IMR-90 (cell line): ENCODE data around the gene RNASE4. TPM values are rescaled to one million over a fixed set of nuclear protein-coding genes. Genes with fewer than 3 reads are reported as not detected.

Experiments used
- ATAC-seq: fragments of 200-7000 bp; cut with Tn5 transposase; 2 replicates; pipeline ENCODE4 v1.9.1; 2020; ENCODE audit warnings: low read depth, mild to moderate bottlenecking, moderate library complexity
- BruUV-seq: library from RNA; stranded (reverse); fragments of 400-500 nt; replicated peaks from 2 replicates; lab custom pipeline; 2021; lab: Mats Ljungman, UMichigan
- CTCF ChIA-PET: fragments of 300-600 bp; formaldehyde crosslinking; extraction: SDS; loops from one replicate; lab custom pipeline; 2021; ENCODE audit warnings: antibody characterized with exemption; lab: Yijun Ruan, JAX
- POLR2A ChIA-PET: fragments of 300-600 bp; sonication (Branson Sonifier 250); formaldehyde crosslinking; loops from one replicate; lab custom pipeline; 2022; ENCODE audit warnings: antibody characterized with exemption; ENCODE audit not compliant: unreplicated experiment; lab: Charles Lee
- DNase-seq: peaks from one replicate; pipeline ENCODE4 v3.0.0; 2013
- H2AFZ ChIP-seq: replicated peaks from 2 replicates; pipeline ENCODE3; 2013; ENCODE audit warnings: low read length, mild to moderate bottlenecking; ENCODE audit not compliant: poor library complexity
- H2AK5ac ChIP-seq: 2 replicates; pipeline ENCODE4 v1.6.1; 2013; ENCODE audit warnings: low read depth, low read length, inconsistent platforms
- H2AK9ac ChIP-seq: replicated peaks from 2 replicates; pipeline ENCODE3; 2013; ENCODE audit warnings: mild to moderate bottlenecking, low read depth, low read length, moderate library complexity; ENCODE audit not compliant: poor library complexity
- H2BK120ac ChIP-seq: 2 replicates; pipeline ENCODE4 v1.6.1; 2013; ENCODE audit warnings: low read depth, low read length, inconsistent platforms
- H2BK15ac ChIP-seq: 3 replicates; pipeline ENCODE4 v1.6.1; 2013; ENCODE audit warnings: low read depth, low read length, inconsistent platforms
- H2BK20ac ChIP-seq: 2 replicates; pipeline ENCODE4 v1.6.1; 2013; ENCODE audit warnings: low read depth, mild to moderate bottlenecking, inconsistent platforms, low read length, moderate library complexity
- H2BK5ac ChIP-seq: 2 replicates; pipeline ENCODE4 v1.6.1; 2013; ENCODE audit warnings: mild to moderate bottlenecking, low read depth, low read length, inconsistent platforms; ENCODE audit not compliant: poor library complexity, severe bottlenecking
- H3K14ac ChIP-seq: replicated peaks from 2 replicates; pipeline ENCODE4 v1.6.1; 2013; ENCODE audit warnings: low read depth, low read length, inconsistent platforms
- H3K18ac ChIP-seq: 2 replicates; pipeline ENCODE4 v1.6.1; 2013; ENCODE audit warnings: low read depth, low read length, control low read depth
- H3K23ac ChIP-seq: 2 replicates; pipeline ENCODE4 v1.6.1; 2013; ENCODE audit warnings: low read depth, low read length, inconsistent platforms
- H3K27ac ChIP-seq: 2 replicates; pipeline ENCODE4 v1.5.1; 2013; ENCODE audit warnings: mild to moderate bottlenecking, control low read depth, low read length; ENCODE audit not compliant: insufficient read depth
- H3K27me3 ChIP-seq: 2 replicates; pipeline ENCODE4 v1.6.1; 2013; ENCODE audit warnings: low read length; ENCODE audit not compliant: control insufficient read depth, insufficient read depth
- H3K36me3 ChIP-seq: 2 replicates; pipeline ENCODE4 v1.6.1; 2013; ENCODE audit warnings: low read length, mixed read lengths; ENCODE audit not compliant: control insufficient read depth, insufficient read depth
- H3K4ac ChIP-seq: 2 replicates; pipeline ENCODE4 v1.6.1; 2013; ENCODE audit warnings: low read depth, low read length, inconsistent platforms
- H3K4me1 ChIP-seq: 2 replicates; pipeline ENCODE4 v1.6.1; 2013; ENCODE audit warnings: low read length, mixed read lengths; ENCODE audit not compliant: control insufficient read depth, insufficient read depth
- H3K4me2 ChIP-seq: 2 replicates; pipeline ENCODE4 v1.6.1; 2013; ENCODE audit warnings: low read depth, mild to moderate bottlenecking, control low read depth, low read length, moderate library complexity
- H3K4me3 ChIP-seq: 2 replicates; pipeline ENCODE4 v1.5.1; 2013; ENCODE audit warnings: low read depth, mild to moderate bottlenecking, control low read depth, low read length, moderate library complexity; ENCODE audit not compliant: insufficient read depth
- H3K56ac ChIP-seq: 2 replicates; pipeline ENCODE4 v1.6.1; 2013; ENCODE audit warnings: low read length, inconsistent platforms; ENCODE audit not compliant: insufficient read depth; ENCODE audit errors: extremely low read depth
- H3K79me1 ChIP-seq, 2 experiments: 2 replicates each; pipeline ENCODE4 v1.6.1; 2013; ENCODE audit warnings: low read length in 2 of 2, inconsistent platforms in 1 of 2, low read depth in 1 of 2
- H3K9ac ChIP-seq: 2 replicates; pipeline ENCODE4 v1.6.1; 2013; ENCODE audit warnings: low read depth, low read length, control low read depth
- H3K9me1 ChIP-seq: 2 replicates; pipeline ENCODE4 v1.6.1; 2013; ENCODE audit warnings: low read length, inconsistent platforms; ENCODE audit not compliant: insufficient read depth
- H3K9me3 ChIP-seq: 2 replicates; pipeline ENCODE4 v1.6.1; 2013; ENCODE audit warnings: low read length; ENCODE audit not compliant: control insufficient read depth, insufficient read depth
- H4K20me1 ChIP-seq: 2 replicates; pipeline ENCODE4 v1.6.1; 2013; ENCODE audit warnings: low read length, inconsistent platforms; ENCODE audit not compliant: insufficient read depth
- H4K5ac ChIP-seq: 2 replicates; pipeline ENCODE4 v1.6.1; 2013; ENCODE audit warnings: mild to moderate bottlenecking, low read depth, low read length, control low read depth
- H4K8ac ChIP-seq, 2 experiments: 2 replicates each; pipeline ENCODE4 v1.6.1; 2013; ENCODE audit warnings: low read depth in 2 of 2, low read length in 2 of 2, control low read depth in 1 of 2, inconsistent platforms in 1 of 2
- H4K91ac ChIP-seq: 2 replicates; pipeline ENCODE4 v1.6.1; 2013; ENCODE audit warnings: low read depth, low read length, inconsistent platforms; ENCODE audit not compliant: insufficient read depth
- FOS ChIP-seq: fragments of 150-350 bp; IDR thresholded peaks from 2 replicates; pipeline ENCODE4 v1.6.1; 2016; ENCODE audit warnings: low read depth, low read length
- MAFK ChIP-seq: IDR thresholded peaks from 2 replicates; pipeline ENCODE4 v1.6.1; 2012; ENCODE audit warnings: low read depth, low read length, improper control_type of control experiment
- MAZ ChIP-seq: IDR thresholded peaks from 2 replicates; pipeline ENCODE4 v1.6.1; 2012; ENCODE audit warnings: low read depth, mild to moderate bottlenecking, low read length, improper control_type of control experiment, moderate library complexity, borderline replicate concordance
- POLR2A ChIP-seq: IDR thresholded peaks from 2 replicates; pipeline ENCODE4 v1.6.1; 2012; ENCODE audit warnings: mild to moderate bottlenecking, low read depth, low read length
- RCOR1 ChIP-seq: IDR thresholded peaks from 2 replicates; pipeline ENCODE4 v1.6.1; 2012; ENCODE audit warnings: mild to moderate bottlenecking, low read length, improper control_type of control experiment; ENCODE audit not compliant: insufficient replicate concordance
- RFX5 ChIP-seq: IDR thresholded peaks from 2 replicates; pipeline ENCODE4 v1.8.0; 2012; ENCODE audit warnings: low read depth, mild to moderate bottlenecking, low read length, moderate library complexity
- SMC3 ChIP-seq: fragments of 150-350 bp; IDR thresholded peaks from 2 replicates; pipeline ENCODE4 v1.6.1; 2016; ENCODE audit warnings: low read depth, mild to moderate bottlenecking, antibody characterized with exemption, low read length, moderate library complexity
- USF2 ChIP-seq: fragments of 150-350 bp; IDR thresholded peaks from 2 replicates; pipeline ENCODE4 v1.6.1; 2017; ENCODE audit warnings: mild to moderate bottlenecking, antibody characterized with exemption, low read length, low read depth
- WGBS, 2 experiments: methylation state at CpG; one replicate each; pipeline versions ENCODE4 v1.1.5 to v1.1.7; 2013; ENCODE audit warnings: missing lambda C conversion rate in 2 of 2; ENCODE audit not compliant: insufficient read length in 1 of 2; ENCODE audit errors: extremely low coverage in 2 of 2; 5-methylcytosine and 5-hydroxymethylcytosine counted together
- dilution Hi-C: fragments of 300-500 bp; cut with HindIII; formaldehyde crosslinking; loops from one replicate; pipeline ENCODE4 v1.14.3; 2018; ENCODE audit warnings: low sequenced_read_pairs; ENCODE audit not compliant: unreplicated experiment
- in situ Hi-C: fragments of 300-500 bp; cut with MboI; formaldehyde crosslinking; loops from 3 replicates; pipeline ENCODE4 v1.14.3; 2019; ENCODE audit warnings: low sequenced_read_pairs, inconsistent platforms, mixed read lengths
- intact Hi-C: fragments of 100-400 bp; cut with micrococcal nuclease; formaldehyde crosslinking; loops from 2 replicates; pipeline ENCODE4 v1.10.0; 2022
- polyA plus RNA-seq, 3 experiments: library from polyadenylated mRNA; depleted of rRNA; stranded (reverse); fragments of >200 nt; gene quantifications; 2 replicates each; pipeline ENCODE4 v1.2.3, GENCODE V29; 2012; ENCODE audit warnings: low replicate concordance in 1 of 3
- total RNA-seq: library from RNA; depleted of rRNA; stranded (reverse); fragments of >200 nt; gene quantifications from 2 replicates; pipeline ENCODE4 v1.2.3, GENCODE V29; 2012

Gene RNASE4
- total and polyA plus RNA-seq, 2 of the 4 experiments (the other 2 are of a cell fraction) = 10.4 to 11.6 TPM

GRCh38 chr14:20706657-20707355, 22.4 kb downstream of the RNASE4 start:
- Histone ChIP-seq H3K23ac (no peak overlapping the region), H3K9me1 (no peaks in the 10 kb centered on the region), H2BK120ac (no peak overlapping the region), H2AK5ac (no peak overlapping the region), H3K27ac (no peak overlapping the region), H3K4me2 (no peak overlapping the region), H3K4me3 (no peak overlapping the region), H3K9me3 (no peaks in the 10 kb centered on the region), H3K18ac (no peak overlapping the region), H2AK9ac (no peak overlapping the region), H3K4me1 (no peaks in the 10 kb centered on the region; the same call in 1 of the 2 replicates), H3K36me3 (no peaks in the 10 kb centered on the region), H4K5ac (no peak overlapping the region), H4K8ac (no peak overlapping the region), H3K56ac (no peak overlapping the region), H3K4ac (no peak overlapping the region), H4K20me1 (no peaks in the 10 kb centered on the region), H2BK20ac (no peak overlapping the region), H2BK5ac (no peak overlapping the region), H2BK15ac (no peak overlapping the region), H3K14ac (no peak overlapping the region), H4K91ac (no peak overlapping the region), H3K9ac (no peak overlapping the region), H3K27me3 (no peaks in the 10 kb centered on the region; the same call in 1 of the 2 replicates), H3K79me1 (no peaks in the 10 kb centered on the region), H2AFZ (no peak overlapping the region)
- in situ Hi-C loops (no loop called here), dilution Hi-C loops (no loop called here), intact Hi-C loops (no loop called here)
- DNase-seq (no peak), ATAC-seq (no peak)
- no CpG with 5 or more reads among the region's 4 CpGs for WGBS, 2 experiments
- no TSS peak for BruUV-seq
- TF ChIP-seq MAFK (no peak), FOS (no peak), SMC3 (no peak), USF2 (no peak), RFX5 (no peak), RCOR1 (no peak), POLR2A (no peak), MAZ (no peak)
- POLR2A ChIA-PET = no interaction called here
- CTCF ChIA-PET = no interaction called here
